Astrocyte (in vitro differentiated cells and primary cell): ENCODE results near the gene PKNOX2. TPM values are rescaled to one million over a fixed set of nuclear protein-coding genes. Genes with fewer than 3 reads are reported as not detected.

Source experiments
- DNase-seq: peaks from one replicate; pipeline ENCODE4 v3.0.0-alpha.2; 2010; ENCODE audit warnings: low read depth
- FAIRE-seq: peaks from 2 replicates; lab custom pipeline; 2011; peaks lifted over from hg19 to GRCh38; lab: Jason Lieb, UNC
- H2AFZ ChIP-seq: 2 replicates; pipeline ENCODE4 v1.6.0; 2012; ENCODE audit warnings: low read depth, low read length, inconsistent platforms
- H3K27ac ChIP-seq: 2 replicates; pipeline ENCODE4 v1.5.1; 2011; ENCODE audit warnings: low read depth, low read length, inconsistent platforms
- H3K27me3 ChIP-seq: 2 replicates; pipeline ENCODE4 v1.6.0; 2011; ENCODE audit warnings: low read length, inconsistent platforms; ENCODE audit not compliant: insufficient read depth
- H3K36me3 ChIP-seq: 2 replicates; pipeline ENCODE4 v1.5.1; 2011; ENCODE audit warnings: low read length, inconsistent platforms; ENCODE audit not compliant: insufficient read depth
- H3K4me1 ChIP-seq: 2 replicates; pipeline ENCODE4 v1.5.1; 2011; ENCODE audit warnings: low read length, inconsistent platforms; ENCODE audit not compliant: insufficient read depth
- H3K4me2 ChIP-seq: 2 replicates; pipeline ENCODE4 v1.6.0; 2012; ENCODE audit warnings: low read length, inconsistent platforms
- H3K4me3 ChIP-seq: 2 replicates; pipeline ENCODE4 v1.5.1; 2011; ENCODE audit warnings: low read depth, mild to moderate bottlenecking, low read length, inconsistent platforms; ENCODE audit not compliant: insufficient read depth
- H3K79me2 ChIP-seq: 2 replicates; pipeline ENCODE4 v1.6.0; 2012; ENCODE audit warnings: mild to moderate bottlenecking, low read length, inconsistent platforms; ENCODE audit not compliant: insufficient read depth
- H3K9ac ChIP-seq: 2 replicates; pipeline ENCODE4 v1.6.0; 2012; ENCODE audit warnings: mild to moderate bottlenecking, low read length, inconsistent platforms
- H3K9me3 ChIP-seq: 2 replicates; pipeline ENCODE4 v1.5.1; 2012; ENCODE audit warnings: low read depth, mild to moderate bottlenecking, low read length, inconsistent platforms; ENCODE audit not compliant: insufficient read depth
- H4K20me1 ChIP-seq: 2 replicates; pipeline ENCODE4 v1.6.0; 2012; ENCODE audit warnings: low read length, inconsistent platforms; ENCODE audit not compliant: insufficient read depth
- H3K27ac Mint-ChIP-seq: one replicate; pipeline ENCODE4 v1.8.0; 2021; ENCODE audit warnings: mild to moderate bottlenecking, mixed read lengths; ENCODE audit not compliant: unreplicated experiment
- H3K27me3 Mint-ChIP-seq: one replicate; pipeline ENCODE4 v1.8.0; 2021; ENCODE audit warnings: low read depth, mixed read lengths; ENCODE audit not compliant: unreplicated experiment
- H3K36me3 Mint-ChIP-seq: one replicate; pipeline ENCODE4 v1.8.0; 2021; ENCODE audit warnings: low read depth, mixed read lengths; ENCODE audit not compliant: unreplicated experiment
- H3K4me1 Mint-ChIP-seq: one replicate; pipeline ENCODE4 v1.8.0; 2021; ENCODE audit warnings: low read depth, mixed read lengths; ENCODE audit not compliant: unreplicated experiment
- H3K4me3 Mint-ChIP-seq: one replicate; pipeline ENCODE4 v1.8.0; 2021; ENCODE audit warnings: mild to moderate bottlenecking, moderate library complexity, mixed read lengths; ENCODE audit not compliant: unreplicated experiment
- H3K9me3 Mint-ChIP-seq: one replicate; pipeline ENCODE4 v1.8.0; 2021; ENCODE audit warnings: mild to moderate bottlenecking, mixed read lengths; ENCODE audit not compliant: unreplicated experiment
- EZH2 ChIP-seq: IDR thresholded peaks from 2 replicates; pipeline ENCODE4 v1.6.1; 2012; ENCODE audit warnings: mild to moderate bottlenecking, low read length, inconsistent platforms; ENCODE audit not compliant: insufficient read depth
- total RNA-seq: library from RNA; stranded (reverse); gene quantifications from 2 replicates; pipeline ENCODE4 v1.2.1, GENCODE V29; 2021
- TF ChIP-seq, protein P1 (sequence below): IDR thresholded peaks from 2 replicates; pipeline ENCODE4 v1.5.1; 2011; ENCODE audit warnings: low read depth, mild to moderate bottlenecking, inconsistent platforms, low read length, moderate library complexity; ENCODE audit not compliant: insufficient read depth

The PKNOX2 gene
- total RNA-seq, 1 donor from 2014 or later: 53.4 TPM

DNA sequence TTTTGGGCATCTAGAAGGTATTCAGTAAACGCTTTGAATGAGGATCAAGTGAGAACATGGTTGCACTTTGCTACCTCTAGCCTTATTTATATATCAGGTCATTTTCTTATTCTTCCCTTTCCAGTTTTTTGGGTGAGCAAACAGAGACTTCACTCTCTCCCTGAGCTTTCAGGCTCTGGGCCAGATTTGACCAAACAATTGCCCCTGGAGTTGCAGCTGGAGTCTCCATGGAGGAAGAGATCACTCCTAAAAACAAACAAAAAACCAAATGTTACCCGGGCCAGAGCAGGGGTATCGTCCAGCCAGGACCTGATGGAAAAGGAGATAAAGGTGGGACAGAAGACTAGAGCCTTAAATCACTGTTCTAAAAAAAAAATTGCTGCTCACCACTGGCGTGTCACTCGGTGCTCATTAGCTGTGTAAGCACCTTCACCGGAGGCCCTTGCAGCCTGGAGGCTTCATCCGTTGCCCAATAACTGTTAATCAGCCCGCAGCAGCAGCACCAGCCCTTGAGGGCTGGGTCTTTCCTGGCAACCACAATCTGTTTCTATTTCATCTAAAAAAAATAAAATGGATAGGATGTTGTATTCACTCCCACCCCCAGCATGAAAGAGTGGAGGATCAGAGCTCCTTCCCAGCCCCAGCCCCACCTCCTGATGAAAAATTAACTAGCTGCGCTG lies 125.0 kb downstream of the PKNOX2 start:
- Histone ChIP-seq H3K27ac (no peak overlapping the region), H3K27me3 (no peaks in the 10 kb centered on the region), H2AFZ (no peak overlapping the region), H3K9me3 (no peaks in the 10 kb centered on the region), H3K4me3 (no peak overlapping the region), H4K20me1 (no peaks in the 10 kb centered on the region), H3K4me2 (peak overlapping the region; percentile 6), H3K36me3 (no peaks in the 10 kb centered on the region), H3K4me1 (peaks cover 19% of the 10 kb centered on the region), H3K79me2 (no peaks in the 10 kb centered on the region), H3K9ac (no peak overlapping the region)
- DNase-seq: no peak
- no peaks in the 10 kb centered on the region for H3K27me3 Mint-ChIP-seq
- no peak for FAIRE-seq
- no peaks in the 10 kb centered on the region for H3K9me3 Mint-ChIP-seq
- H3K4me3 Mint-ChIP-seq: no peak overlapping the region
- H3K4me1 Mint-ChIP-seq: peaks cover 68% of the 10 kb centered on the region
- TF ChIP-seq EZH2: no peak
- TF ChIP-seq, protein P1, sequence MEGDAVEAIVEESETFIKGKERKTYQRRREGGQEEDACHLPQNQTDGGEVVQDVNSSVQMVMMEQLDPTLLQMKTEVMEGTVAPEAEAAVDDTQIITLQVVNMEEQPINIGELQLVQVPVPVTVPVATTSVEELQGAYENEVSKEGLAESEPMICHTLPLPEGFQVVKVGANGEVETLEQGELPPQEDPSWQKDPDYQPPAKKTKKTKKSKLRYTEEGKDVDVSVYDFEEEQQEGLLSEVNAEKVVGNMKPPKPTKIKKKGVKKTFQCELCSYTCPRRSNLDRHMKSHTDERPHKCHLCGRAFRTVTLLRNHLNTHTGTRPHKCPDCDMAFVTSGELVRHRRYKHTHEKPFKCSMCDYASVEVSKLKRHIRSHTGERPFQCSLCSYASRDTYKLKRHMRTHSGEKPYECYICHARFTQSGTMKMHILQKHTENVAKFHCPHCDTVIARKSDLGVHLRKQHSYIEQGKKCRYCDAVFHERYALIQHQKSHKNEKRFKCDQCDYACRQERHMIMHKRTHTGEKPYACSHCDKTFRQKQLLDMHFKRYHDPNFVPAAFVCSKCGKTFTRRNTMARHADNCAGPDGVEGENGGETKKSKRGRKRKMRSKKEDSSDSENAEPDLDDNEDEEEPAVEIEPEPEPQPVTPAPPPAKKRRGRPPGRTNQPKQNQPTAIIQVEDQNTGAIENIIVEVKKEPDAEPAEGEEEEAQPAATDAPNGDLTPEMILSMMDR: no peak
- H3K36me3 Mint-ChIP-seq: peaks cover 16% of the 10 kb centered on the region
- no peak overlapping the region for H3K27ac Mint-ChIP-seq

GRCh38 chr11:125290263-125290662 lies 125.7 kb downstream of the PKNOX2 start:
- H3K27ac ChIP-seq: no peak overlapping the region
- Mint-ChIP-seq H3K4me1 (peaks cover 72% of the 10 kb centered on the region), H3K4me3 (no peak overlapping the region), H3K27ac (no peak overlapping the region), H3K36me3 (peaks cover 21% of the 10 kb centered on the region), H3K27me3 (no peaks in the 10 kb centered on the region), H3K9me3 (no peaks in the 10 kb centered on the region)
- no peaks in the 10 kb centered on the region for H3K36me3 ChIP-seq
- peak overlapping the region; percentile 6 for H3K4me2 ChIP-seq
- peak; percentile 39 for DNase-seq
- H3K9ac ChIP-seq: no peak overlapping the region
- no peaks in the 10 kb centered on the region for H4K20me1 ChIP-seq
- H3K4me3 ChIP-seq: no peak overlapping the region
- H3K27me3 ChIP-seq: peaks cover 2% of the 10 kb centered on the region
- TF ChIP-seq, protein P1: no peak
- no peak for TF ChIP-seq EZH2
- no peaks in the 10 kb centered on the region for H3K79me2 ChIP-seq
- FAIRE-seq: no peak
- no peak overlapping the region for H2AFZ ChIP-seq
- H3K4me1 ChIP-seq: peaks cover 19% of the 10 kb centered on the region
- H3K9me3 ChIP-seq: no peaks in the 10 kb centered on the region

DNA sequence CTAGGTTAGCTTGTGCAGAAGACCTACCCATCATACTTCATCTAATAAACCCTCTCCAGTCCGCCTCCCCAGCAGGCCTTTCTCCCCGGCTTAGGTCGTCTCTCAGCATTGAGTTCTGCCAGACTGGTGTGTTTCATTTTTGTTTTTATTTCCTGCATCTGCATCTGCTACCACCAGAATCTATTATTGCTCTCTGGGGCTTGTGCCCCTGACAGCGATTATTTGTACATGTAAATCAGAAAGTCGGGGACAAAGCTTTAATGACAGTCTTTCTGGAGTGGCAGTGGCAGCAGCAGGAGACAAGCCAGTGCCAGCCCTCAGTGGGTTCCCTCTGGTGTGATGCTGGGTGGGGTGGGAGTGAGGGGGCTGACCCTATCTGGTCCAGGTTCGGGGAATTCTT lies 127.5 kb downstream of the PKNOX2 start:
- H3K27ac ChIP-seq: no peak overlapping the region
- H3K27me3 ChIP-seq: peaks cover 2% of the 10 kb centered on the region
- no peak for TF ChIP-seq EZH2
- TF ChIP-seq, protein P1: no peak
- peaks cover 18% of the 10 kb centered on the region for H3K4me1 ChIP-seq
- no peaks in the 10 kb centered on the region for H4K20me1 ChIP-seq
- peaks cover 71% of the 10 kb centered on the region for H3K4me1 Mint-ChIP-seq
- H3K9me3 ChIP-seq: no peaks in the 10 kb centered on the region
- no peak overlapping the region for H3K4me3 Mint-ChIP-seq
- no peaks in the 10 kb centered on the region for H3K36me3 ChIP-seq
- H2AFZ ChIP-seq: no peak overlapping the region
- FAIRE-seq (no peak), DNase-seq (no peak)
- H3K27me3 Mint-ChIP-seq: no peaks in the 10 kb centered on the region
- no peaks in the 10 kb centered on the region for H3K9me3 Mint-ChIP-seq
- no peaks in the 10 kb centered on the region for H3K79me2 ChIP-seq
- H3K36me3 Mint-ChIP-seq: peaks cover 29% of the 10 kb centered on the region
- H3K4me3 ChIP-seq: no peak overlapping the region
- H3K9ac ChIP-seq: no peak overlapping the region
- H3K4me2 ChIP-seq: no peak overlapping the region
- H3K27ac Mint-ChIP-seq: no peak overlapping the region
